NCI-H510A treated with DMSO at 0.1 percent for 48 hours (cell line): ENCODE results near the gene PPT2.

ENCODE experiments used
- DNase-seq: peaks from one replicate; lab custom pipeline; 2025; lab: John Stamatoyannopoulos, UW

The PPT2 gene

DNA sequence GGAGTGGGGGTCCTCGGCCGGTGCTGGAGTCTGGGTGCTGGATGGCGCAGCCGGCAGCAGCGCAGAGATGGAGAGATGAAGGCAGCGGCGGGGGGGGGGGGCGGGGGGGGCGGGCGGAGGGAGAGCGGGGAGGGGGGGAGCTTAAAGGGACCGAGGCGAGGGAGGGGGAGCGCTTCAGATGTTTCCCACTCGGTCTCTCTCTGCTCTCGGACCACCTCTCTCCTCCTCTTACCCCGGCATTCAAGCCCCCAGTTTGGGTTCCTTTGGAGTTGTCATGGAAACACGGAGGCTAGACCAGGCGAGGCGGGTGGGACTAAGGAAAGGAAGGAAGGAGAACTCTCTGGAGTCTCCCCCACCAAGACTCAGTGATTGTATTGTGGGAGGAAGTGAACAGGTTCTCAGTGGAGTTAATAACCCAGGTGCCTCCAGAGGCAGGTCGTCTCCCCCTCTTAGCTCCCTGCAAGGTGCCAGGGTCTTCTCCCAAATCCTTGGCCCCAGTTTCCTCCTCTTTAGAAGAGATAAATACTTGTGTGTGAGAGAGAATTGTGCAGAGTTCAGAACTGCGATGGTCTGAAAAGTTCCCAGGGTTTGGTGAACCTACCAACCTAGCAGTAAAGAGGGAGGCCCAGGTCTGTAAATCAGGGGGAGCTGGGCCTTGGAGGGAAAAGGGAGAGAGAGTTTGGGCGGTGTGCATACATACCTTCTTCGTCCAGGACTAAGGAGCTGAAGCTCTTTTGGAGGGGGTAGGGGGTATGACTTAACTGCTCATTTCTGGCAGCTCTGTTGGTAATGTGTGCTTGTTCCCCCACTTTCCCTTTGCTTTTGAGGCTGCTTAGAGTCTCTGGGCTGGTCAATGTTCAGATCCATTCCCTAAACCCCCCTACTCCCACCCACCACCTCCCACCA, 1.8 kb upstream of the PPT2 start, which contains the start of gene PRRT1:
Gene PRRT1 (minus strand): TSS at position 77 of the 906 bp plus-strand sequence. CDS start 112 bp downstream, outside the sequence.
- DNase-seq = no peak

GRCh38 chr6:32152769-32153563, 975 bp upstream of the PPT2 start:
- no peak for DNase-seq

GRCh38 chr6:32154514-32155161, 697 bp downstream of the PPT2 start:
- DNase-seq = peak; percentile 81

DNA sequence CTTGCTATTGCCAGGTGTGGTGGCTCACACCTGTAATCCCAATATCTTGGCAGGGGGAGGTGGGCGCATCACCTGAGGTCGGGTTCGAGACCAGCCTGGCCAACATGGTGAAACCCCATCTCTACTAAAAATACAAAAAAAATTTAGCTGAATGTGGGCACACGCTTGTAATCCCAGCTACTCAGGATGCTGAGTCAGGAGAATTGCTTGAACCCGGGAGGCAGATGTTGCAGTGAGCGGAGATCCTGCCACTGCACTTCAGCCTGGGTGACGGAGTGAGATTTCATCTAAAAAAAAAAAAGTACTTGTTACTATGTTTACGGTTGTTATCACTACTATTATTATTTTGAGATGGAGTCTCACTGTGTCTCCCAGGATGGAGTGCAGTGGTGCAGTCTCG, 3.0 kb downstream of the PPT2 start:
- no peak for DNase-seq

GRCh38 chr6:32158052-32158451, 4.1 kb downstream of the PPT2 start:
- DNase-seq = no peak

DNA sequence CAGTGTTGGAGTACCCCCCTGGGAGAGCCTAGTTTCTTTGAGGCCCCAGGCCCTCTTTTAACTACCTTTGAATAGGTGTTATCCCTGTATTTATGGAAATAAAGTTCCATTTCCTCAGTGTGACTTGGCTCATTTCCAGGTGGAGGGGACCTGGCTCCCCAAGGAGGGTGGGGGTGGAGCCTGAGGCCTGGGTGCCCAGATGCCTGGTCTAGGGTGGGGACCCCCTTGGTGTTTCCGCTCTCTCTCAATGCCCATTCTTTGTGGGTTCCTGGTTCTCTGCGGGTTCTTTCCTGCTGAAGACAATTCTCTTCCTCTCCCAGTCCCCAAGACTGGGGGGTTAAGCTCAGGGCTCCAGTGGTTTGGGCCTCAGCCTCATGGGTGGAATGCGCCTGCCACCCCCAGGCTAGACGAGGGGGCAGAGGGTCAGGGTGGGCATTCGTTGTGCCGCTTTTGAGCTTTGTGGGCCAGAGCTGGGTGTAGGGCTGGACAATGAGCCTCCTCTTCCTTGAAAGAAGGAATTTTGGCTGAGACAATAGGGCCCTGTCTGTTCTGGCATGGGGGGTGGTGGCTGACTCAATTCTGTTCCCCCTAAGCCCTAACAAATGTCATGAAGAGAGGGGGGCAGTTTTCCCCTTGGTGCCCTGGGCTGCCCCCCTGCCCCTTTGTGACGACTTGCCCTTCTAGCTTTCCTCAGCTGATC, 9.8 kb downstream of the PPT2 start:
- no peak for DNase-seq

DNA sequence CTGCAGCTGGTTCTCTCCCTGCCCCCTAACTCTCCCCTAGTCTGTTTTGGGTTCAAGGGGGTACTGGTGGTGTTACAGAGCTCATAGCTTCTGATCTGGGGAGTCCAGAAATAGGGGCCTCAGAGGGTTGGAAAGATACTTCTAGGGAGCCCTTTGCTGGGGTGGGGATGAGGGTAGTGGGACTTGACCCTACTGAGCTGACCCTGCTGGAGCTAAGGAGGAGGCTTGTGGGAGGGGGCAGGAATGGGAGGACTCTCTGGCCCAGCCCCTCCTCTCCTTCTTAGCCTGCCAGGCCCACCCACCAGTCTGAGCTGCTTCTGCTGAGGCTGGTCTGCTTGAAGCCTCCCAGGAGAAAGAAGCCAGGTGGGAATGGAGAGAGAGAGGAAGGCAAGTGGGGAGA, 10.4 kb downstream of the PPT2 start, which contains the start of gene EGFL8:
Gene EGFL8 (plus strand): TSS at position 301 of the 400 bp plus-strand sequence. CDS start 1,571 bp downstream, outside the sequence.
- DNase-seq = no peak

DNA sequence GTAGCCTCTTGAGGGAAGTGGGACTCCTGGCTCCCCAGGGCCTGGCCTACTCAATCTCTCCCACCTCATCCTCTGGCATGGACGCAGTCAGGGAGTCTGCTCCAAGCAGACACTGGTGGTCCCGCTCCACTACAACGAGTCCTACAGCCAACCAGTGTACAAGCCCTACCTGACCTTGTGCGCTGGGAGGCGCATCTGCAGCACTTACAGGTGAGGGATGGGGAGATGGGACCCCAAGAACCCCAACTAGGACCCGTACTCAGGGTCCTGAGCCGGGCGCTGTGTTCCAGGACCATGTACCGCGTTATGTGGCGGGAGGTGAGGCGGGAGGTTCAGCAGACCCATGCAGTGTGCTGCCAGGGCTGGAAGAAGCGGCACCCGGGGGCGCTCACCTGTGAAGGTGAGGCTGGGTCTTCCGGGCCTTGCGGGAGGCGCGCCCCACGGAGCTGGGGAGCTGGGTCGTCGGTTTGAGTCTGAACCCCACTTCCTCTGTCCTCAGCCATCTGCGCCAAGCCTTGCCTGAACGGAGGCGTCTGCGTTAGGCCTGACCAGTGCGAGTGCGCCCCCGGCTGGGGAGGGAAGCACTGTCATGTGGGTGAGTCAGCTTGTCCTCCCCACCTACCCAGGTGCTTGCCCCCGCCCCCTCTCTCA, 12.6 kb downstream of the PPT2 start:
- no peak for DNase-seq

GRCh38 chr6:32167154-32167760, 13.3 kb downstream of the PPT2 start:
- no peak for DNase-seq

GRCh38 chr6:32167761-32168262, 13.9 kb downstream of the PPT2 start:
- no peak for DNase-seq

GRCh38 chr6:32168350-32168749, 14.4 kb downstream of the PPT2 start:
- DNase-seq = no peak

DNA sequence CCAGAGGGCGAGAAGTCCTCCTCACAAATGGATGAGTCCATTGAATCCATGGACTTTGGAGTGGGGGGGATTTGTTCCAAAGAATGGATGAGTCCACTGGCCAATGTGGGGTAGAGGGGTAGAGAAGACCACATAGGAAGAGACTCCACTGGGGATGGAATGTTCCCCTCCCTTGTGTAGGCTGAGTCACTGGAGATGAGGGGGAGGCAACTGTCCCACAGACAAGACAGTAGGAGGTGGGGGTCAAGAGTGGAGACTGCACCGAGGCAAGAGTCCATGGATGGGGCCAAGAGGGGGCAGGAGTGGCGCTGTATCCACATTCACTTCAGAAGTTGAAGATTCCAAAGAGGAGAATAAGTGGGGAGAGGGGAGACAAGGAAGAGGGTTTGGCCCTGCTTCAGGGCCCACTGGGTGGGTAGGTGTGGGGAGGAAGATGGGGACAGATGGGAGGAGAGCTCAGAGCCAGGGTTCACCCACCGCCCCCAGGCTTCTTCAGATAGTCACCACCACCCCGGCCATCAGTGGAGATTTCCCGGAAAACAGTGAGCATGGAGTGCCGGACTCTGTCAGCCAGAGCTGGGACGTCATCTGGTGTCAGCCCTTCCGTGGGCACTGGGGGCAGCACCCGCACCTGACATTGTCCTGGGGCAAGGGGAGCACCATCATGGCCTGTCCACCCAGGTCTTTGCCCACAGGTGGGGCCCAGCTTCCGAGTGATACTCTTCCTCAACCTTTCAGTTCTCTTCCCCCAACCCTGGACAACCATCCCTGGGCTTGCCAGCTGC, 15.1 kb downstream of the PPT2 start:
- no peak for DNase-seq

- no peak for DNase-seq
These were observed 16.4 kb downstream of the PPT2 start for GRCh38 chr6:32170294-32170693.

DNA sequence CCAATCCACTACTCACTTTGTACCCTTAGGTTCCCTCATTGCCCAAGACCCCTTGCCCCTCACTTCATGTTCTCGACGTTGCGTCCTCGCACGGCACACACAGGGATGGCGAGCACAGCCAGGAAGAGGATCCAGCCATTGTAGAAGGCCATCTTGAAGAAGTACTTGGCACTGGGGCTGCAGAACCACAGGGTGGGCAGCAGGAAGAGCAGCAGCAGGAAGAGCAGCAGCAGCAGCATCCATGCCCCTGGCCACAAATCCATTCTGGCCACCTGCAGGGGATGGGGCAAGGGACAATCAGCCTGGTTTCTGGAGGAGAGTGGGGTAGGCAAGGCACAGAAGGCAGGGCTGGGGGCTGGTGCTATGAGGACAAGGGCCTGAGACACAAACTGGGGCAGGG, 17.3 kb downstream of the PPT2 start:
- no peak for DNase-seq

- no peak for DNase-seq
These were observed 19.2 kb downstream of the PPT2 start for GRCh38 chr6:32173051-32173727.

- DNase-seq = no peak
These were observed 20.5 kb downstream of the PPT2 start for GRCh38 chr6:32174416-32174815.

- no peak for DNase-seq
These were observed 21.4 kb downstream of the PPT2 start for GRCh38 chr6:32175322-32175710.

- peak; percentile 99 for DNase-seq
These were observed 22.0 kb downstream of the PPT2 start, which contains the start of gene AGPAT1 for GRCh38 chr6:32175711-32176475. Gene AGPAT1, minus strand, starts transcription at chr6:32176084. Its CDS starts 4,588 bp downstream, at chr6:32171496.
